HT1080 (cell line): ENCODE measurements around the gene PIGX. TPM values are rescaled to one million over a fixed set of nuclear protein-coding genes. Genes with fewer than 3 reads are reported as not detected.

Experiments
- DNase-seq: peaks from one replicate; pipeline ENCODE4 v3.0.0-alpha.2; 2015; ENCODE audit warnings: low read depth
- small RNA-seq: library from RNA; depleted of rRNA; stranded (forward); fragments of <200 nt; gene quantifications from one replicate; pipeline ENCODE3, GENCODE V24; 2014
- total RNA-seq: library from RNA; depleted of rRNA; stranded (reverse); fragments of >200 nt; shearing (Covaris generic); gene quantifications from 2 replicates; pipeline ENCODE4 v1.2.3, GENCODE V29; 2014; rRNA removed

PIGX gene
- total RNA-seq, 1 experiment from 2014 or later, result 37.0 TPM

DNA sequence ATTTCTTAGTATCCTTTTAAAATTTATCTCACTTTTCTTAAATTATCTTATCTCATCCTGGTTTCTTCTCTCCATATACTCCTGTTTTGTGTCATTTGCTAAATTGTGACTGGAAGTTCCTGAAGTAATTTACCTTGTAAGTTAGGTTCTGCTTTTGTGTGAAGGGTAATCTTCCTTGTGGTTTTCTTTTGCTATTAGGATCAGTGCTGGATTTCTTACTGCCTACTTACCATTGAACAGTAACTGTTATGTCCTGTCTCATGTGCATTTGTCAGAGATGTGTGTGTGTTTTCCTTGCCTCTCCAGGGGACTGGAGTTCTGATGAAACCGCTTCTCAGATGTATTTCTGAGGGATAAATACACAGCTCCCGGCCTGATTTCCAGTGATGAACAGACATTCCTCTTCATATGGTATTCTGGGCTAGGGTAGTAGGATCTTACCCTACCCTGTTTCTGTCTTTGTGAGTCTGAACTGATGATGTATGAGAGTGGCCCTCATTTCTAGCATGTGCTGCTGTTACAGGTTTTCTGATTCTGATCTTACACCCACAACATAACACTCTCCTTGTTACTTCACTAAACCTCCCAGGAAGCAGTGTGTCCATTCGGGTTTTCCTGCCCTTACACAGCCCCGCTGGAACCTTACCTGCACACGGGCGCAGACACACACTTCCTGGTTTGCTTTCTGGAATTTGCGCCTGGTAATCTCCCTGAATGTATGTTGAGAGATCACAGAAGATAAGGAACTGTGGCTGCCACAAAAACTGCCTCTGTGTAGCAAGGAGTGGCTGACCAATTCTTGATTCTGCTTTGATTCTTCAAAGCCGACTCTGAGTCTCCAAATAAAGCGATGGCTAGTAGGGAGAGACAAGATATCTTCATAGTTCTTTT is 42.2 kb downstream of the PIGX start:
- no peak for DNase-seq

DNA sequence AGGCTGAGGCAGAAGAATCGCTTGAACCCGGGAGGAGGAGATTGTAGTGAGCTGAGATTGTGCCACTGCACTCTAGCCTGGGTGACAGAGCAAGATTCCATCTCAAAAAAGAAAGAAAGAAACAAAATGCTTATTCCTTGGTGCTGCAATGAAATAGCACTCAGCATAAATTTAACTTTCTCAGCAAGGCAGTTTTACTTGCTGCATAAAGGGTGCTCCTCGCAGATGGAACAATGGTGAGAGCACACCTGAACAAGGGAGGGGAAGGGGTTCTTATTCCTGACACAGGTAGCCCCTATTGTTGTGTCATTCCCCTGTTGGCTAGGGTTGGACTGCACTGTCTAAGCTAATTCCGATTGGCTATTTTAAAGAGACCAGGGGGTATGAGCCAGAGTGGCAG is 44.6 kb downstream of the PIGX start:
- no peak for DNase-seq

DNA sequence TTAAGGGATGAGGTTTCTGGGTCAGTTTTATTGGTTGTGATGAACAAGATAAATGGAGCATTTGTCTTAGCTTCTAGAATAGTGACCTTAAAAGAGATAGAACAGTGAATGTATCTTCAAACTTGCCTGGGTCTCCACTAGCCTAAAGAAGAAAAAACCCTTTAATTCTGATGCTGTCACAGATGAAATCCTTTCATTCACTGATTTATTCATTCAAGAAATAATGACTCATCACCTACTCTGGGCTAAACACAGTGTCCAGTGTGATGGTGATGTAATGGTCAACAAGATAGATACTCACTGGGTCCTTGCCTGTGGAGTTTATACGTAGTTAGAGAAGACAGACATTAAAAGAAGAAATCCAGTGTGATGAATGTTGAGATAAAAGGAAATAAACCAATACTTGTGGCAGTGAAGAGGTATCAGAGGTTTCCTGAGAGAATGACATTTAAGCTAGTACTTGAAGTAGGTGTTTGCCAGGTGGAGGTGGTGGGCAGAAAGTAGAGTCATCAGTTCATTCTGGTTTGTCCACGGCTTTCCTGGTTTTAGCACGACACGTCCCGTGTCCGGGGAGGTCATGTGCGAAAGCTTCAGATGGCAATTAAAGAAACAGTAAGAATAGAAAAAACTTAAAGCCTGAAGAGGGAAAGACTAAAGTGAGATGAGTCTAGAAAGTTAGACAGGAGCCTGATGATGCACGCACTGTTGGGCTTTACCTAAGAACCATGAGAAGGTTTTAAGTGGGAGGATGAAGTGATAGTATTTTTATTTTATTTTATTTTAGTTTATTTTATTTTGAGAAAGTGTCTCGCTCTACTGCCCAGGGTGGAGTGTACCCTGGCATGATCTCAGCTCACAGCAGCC is 45.9 kb downstream of the PIGX start:
- peak; percentile 65 for DNase-seq

DNA sequence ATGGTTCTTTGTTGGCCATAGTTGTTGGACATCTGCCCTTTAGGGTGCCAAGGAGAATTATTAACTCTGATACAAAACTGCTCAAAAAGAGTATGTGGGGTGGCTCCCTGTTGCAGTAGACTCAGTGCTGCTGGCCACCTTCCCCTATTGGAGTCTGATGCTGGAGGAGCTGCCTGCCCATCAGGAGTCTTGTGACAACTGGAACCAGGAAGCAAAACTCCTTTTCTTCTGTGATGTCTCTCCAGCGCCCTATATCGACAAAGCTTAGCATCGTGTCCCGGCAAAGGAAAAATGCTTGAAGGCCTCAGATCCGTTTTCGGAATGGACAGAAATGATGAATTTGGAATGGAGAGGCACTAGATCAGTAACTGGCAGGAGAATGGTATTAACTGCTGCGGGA is 51.0 kb downstream of the PIGX start:
- no peak for DNase-seq

DNA sequence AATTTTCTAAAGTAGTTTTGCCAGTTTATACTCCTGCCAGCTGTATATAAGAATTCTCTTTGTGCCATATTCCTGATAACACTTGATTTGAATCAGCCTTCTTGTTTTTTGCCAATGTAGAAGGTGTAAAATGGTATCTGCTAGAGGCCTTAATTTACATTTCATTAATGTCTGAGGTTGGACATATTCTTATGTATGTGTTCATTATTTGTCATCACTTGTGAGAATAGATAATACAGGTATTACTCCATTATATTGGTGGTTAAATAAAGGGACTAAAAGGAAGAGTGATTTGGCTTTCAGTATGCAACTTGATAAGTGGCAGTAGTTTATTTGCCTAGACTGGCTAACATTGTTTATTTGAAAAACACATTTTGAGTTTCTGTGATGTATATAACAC is 53.3 kb downstream of the PIGX start:
- no peak for DNase-seq

DNA sequence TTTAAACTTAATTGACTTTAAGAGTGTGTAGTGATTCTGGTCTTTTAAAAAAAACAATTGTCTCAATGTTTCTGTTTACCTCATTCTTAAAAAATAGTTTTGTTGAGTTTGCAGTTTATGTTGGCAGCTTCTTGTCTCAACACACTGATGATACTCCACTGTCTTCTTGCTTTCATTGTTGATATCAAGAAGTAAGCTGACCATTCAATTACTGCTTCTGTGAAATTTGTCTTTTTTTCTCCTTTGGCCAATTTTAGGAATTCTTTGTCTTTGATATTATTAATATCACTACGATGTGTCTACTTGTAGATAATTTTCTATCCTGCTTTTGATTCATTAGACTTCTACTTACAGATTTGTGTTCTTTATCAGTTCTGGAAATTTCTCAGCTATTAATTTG is 58.9 kb downstream of the PIGX start:
- DNase-seq, result no peak

DNA sequence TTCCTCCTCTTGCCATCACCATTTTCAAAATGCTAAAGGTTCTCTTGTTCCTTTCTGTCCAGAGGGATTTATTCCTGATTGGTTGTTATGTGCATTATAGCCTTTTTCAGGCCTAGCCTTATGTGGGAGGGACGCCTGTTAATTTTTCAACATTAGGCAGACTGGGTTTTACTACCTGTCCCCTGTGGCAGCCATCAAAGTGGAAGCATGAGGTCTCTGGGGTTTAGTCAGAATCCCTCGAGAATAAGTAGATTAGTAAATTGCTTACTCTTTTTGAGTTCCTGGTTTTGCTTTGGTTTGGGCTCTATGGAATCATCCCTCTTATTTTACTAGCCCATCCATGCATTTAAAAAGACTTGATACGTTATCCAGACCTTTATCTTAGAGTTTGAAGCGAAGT is 59.9 kb downstream of the PIGX start:
- no peak for DNase-seq

DNA sequence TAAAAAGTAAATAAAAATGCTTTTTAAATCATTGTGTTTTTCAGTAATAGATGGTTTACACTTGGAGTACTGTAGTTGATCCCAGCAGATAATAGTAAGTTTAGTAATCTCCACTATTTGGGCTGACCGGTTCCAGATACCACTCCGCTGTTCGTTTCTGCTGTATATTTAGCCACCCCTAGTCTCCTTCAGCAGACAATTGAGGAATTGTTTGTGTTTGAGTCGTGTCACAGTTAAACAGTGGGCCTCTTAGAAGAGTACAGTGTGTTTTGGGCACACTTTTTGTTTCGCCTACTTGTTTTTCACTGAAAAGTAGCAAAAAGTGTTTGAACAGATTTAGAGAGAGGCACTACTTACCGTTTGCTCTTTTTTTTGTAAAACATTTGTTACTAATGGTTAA is 60.7 kb downstream of the PIGX start:
- DNase-seq, result no peak

DNA sequence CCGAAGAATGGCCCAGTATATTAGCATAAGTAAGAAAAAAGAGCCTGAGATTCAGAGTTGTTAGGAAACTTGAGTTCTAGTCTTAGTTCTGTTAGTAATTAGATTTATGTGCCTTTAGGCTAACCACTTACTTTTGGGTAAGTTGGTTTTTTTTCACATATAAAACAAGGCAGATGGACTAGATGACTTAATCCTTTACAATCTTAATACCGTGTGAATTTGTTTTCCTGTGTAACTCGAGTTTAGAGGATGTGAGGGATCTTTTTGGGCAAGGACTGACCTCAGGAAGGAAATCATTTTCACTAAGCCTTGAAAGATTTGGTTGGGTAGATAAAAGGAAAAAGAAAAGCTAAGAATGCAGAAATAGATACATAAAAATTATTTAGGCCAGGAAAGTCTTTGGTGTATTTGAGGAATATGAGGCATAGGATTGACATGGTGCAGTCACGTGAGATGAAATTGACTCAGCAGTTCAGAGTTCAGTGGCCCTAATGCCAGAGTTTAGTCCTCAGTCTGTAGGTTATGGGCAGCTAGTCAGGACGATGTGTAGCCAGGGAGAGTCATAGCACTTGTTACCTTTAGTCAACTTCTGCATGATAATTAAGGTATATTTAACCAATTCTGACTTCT is 62.1 kb downstream of the PIGX start:
- no peak for DNase-seq

DNA sequence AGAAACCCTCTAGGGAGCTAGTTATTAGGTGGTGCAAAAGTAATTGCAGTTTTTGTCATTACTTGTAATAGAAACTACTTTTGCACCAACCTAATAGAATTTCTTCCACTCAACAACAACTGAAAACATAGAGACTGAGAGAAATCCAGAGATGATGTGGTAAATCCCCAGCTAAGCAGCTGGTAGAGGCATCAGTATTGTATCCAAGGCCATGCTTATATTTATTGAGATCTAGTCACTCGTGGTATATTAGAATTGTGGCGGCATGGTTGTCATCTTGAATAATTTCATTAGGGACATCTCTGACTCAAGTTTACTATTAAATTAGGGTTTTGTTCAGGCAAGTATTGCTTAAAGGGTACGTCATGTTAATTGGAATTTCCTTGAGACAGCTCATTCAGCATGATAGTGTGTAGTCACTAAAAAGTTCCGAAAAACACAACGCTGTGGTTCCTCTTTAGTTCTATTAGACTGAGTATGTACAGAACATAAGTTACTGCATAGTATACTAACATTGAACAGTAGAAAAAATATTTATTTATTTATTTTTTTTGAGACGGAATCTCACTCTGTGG is 62.8 kb downstream of the PIGX start:
- DNase-seq, result no peak

DNA sequence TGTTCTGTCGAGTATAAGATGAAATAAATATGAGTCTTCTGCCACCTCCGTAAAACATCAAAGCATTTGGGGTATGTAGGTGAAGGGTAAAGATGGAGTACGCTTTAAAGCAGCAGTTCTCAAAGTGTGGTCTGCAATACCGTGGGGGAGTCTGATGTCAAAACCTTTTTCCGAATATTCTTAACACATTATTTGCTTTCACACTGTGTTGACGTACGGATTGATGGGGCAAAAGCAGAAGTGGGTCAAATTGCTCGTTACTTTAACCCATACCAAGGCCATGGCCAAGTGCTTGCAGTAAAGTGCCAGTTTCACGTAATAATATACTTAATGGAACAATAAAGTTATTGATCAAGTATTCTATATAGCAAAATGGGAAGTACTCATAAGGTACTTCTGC is 63.8 kb downstream of the PIGX start:
- no peak for DNase-seq

DNA sequence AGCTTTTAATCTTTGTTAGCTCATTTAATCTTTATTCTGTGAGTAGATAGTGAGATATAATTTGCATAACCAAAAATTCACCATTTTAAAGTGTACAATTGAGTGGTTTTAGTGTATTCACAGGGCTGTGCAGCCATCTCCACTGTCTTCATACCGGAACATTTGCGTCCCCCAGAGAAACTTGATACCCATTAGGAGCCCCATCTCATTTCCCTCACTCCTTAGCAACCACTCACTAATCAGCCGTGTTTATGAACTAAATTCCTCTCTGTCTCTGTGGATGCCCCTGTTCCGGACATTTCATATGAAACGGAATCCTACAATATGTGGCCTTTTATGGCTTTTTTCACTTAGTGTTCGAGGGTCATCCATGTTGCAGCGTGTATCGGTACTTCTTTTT is 65.7 kb downstream of the PIGX start:
- DNase-seq, result no peak

DNA sequence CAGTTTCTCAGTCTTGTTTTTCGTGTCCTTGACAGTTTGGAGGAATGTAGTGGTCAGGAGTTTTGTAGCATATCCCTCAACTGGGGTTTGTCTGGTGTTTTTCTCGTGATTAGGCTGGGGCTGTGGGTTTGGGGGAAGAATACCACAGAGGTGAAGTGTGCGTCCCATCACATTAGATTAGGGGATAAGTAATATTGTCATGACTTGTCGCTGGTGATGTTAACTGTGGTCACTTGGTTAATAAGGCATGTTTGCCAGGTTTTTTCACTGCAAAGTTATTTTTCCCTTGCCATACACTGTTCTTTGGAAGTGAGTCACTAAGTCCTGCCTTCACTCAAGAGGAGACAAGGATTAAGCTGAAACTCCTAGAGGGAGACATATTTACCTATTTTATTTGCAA is 66.6 kb downstream of the PIGX start:
- DNase-seq, result peak; percentile 55

DNA sequence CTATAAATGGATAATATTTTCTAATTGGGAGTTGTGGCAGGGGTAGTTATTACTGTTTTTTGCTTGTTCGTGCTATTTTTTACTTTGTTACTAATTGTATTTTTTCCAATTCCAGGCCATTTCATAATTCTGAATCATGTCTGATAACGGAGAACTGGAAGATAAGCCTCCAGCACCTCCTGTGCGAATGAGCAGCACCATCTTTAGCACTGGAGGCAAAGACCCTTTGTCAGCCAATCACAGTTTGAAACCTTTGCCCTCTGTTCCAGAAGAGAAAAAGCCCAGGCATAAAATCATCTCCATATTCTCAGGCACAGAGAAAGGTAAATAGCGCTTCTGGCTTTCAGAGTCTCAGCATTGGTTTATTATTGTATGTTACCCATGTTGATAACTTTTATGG is 70.3 kb downstream of the PIGX start:
- DNase-seq, result no peak

Small RNA genes lying within 50 kb of the gene (small RNA-seq; reads per million reads assigned to genes)
- not detected for gene RNU4-89P
- 0.09 reads per million for gene RNU6-42P
- not detected for gene RNU6-646P

Other genes starting within 250 kb of the PIGX start
- gene RNF168, start 208.6 kb upstream of the PIGX start, total RNA-seq, result 15.1 and 25.0 TPM in 2 replicates
- gene SMCO1, start 197.0 kb upstream of the PIGX start, total RNA-seq, result 0.14 TPM in 1 of 2 replicates, not detected in the other
- 14.4 and 25.1 TPM in 2 replicates for gene WDR53, start 143.8 kb upstream of the PIGX start, total RNA-seq
- gene FBXO45, start 143.7 kb upstream of the PIGX start, total RNA-seq, result 33.3 and 34.2 TPM in 2 replicates
- 4.0 and 7.1 TPM in 2 replicates for gene NRROS, start 72.7 kb upstream of the PIGX start, total RNA-seq
- gene CEP19, start 127 bp upstream of the PIGX start, total RNA-seq, result 2.1 and 2.7 TPM in 2 replicates
- gene PAK2, start 27.5 kb downstream of the PIGX start, total RNA-seq, result 37.8 and 53.9 TPM in 2 replicates
- gene SENP5, start 155.5 kb downstream of the PIGX start, total RNA-seq, result 57.3 and 60.2 TPM in 2 replicates
- 118 and 133 TPM in 2 replicates for gene NCBP2, start 230.2 kb downstream of the PIGX start, total RNA-seq